Inflammatory macrophage treated with lipopolysaccharide for 1 hour (primary cell): ENCODE data around the gene RNF2.
"Not testable (repeated sequence)": the region's sequence is repeated elsewhere in the genome, so short reads cannot be mapped to it uniquely, and the experiment has no call there.

ENCODE experiments used
- DNase-seq, 2 donors: peaks; one replicate each; pipeline ENCODE4 v3.0.0-alpha.2; 2020 to 2022

Gene RNF2

GRCh38 chr1:185044981-185045813, at the start of gene RNF2:
RNF2 (plus strand) TSS chr1:185045558; CDS start chr1:185087554, 41,996 bp downstream.
- peak; percentile 67 to 74 for DNase-seq

- not testable (repeated sequence) for DNase-seq
Observed at GRCh38 chr1:184999974-185000373, 45.4 kb upstream of the RNF2 start.

GRCh38 chr1:185001312-185001880, 44.0 kb upstream of the RNF2 start:
- not testable (repeated sequence) for DNase-seq

- no peak for DNase-seq
Observed at GRCh38 chr1:185008838-185009237, 36.5 kb upstream of the RNF2 start.

- no peak for DNase-seq
Observed at GRCh38 chr1:185010361-185010760, 35.0 kb upstream of the RNF2 start.

- DNase-seq = peak; percentile 35 to 36
Observed at GRCh38 chr1:185014941-185015340, 30.4 kb upstream of the RNF2 start.

- no peak for DNase-seq
Observed at GRCh38 chr1:185015631-185016030, 29.7 kb upstream of the RNF2 start.

- DNase-seq = peak in 1 of 2 donors; percentile 37
Observed at GRCh38 chr1:185016880-185017279, 28.5 kb upstream of the RNF2 start.

GRCh38 chr1:185017338-185017737, 28.0 kb upstream of the RNF2 start:
- DNase-seq = peak; percentile 79 to 80

- no peak for DNase-seq
Observed at GRCh38 chr1:185017966-185018365, 27.4 kb upstream of the RNF2 start.

- no peak for DNase-seq
Observed at GRCh38 chr1:185027252-185027882, 18.0 kb upstream of the RNF2 start.

- no peak for DNase-seq
Observed at GRCh38 chr1:185033686-185034085, 11.7 kb upstream of the RNF2 start.

GRCh38 chr1:185035258-185035657, 10.1 kb upstream of the RNF2 start:
- no peak for DNase-seq

GRCh38 chr1:185038813-185039376, 6.5 kb upstream of the RNF2 start:
- DNase-seq = no peak

GRCh38 chr1:185039726-185040407, 5.5 kb upstream of the RNF2 start:
- no peak for DNase-seq

- no peak for DNase-seq
Observed at GRCh38 chr1:185040408-185040735, 5.0 kb upstream of the RNF2 start.

GRCh38 chr1:185041742-185042141, 3.6 kb upstream of the RNF2 start:
- no peak for DNase-seq

GRCh38 chr1:185042737-185043136, 2.6 kb upstream of the RNF2 start:
- DNase-seq = peak in 1 of 2 donors; percentile 20

- no peak for DNase-seq
Observed at GRCh38 chr1:185044387-185044786, 971 bp upstream of the RNF2 start.

- DNase-seq = peak; percentile 33
Observed at GRCh38 chr1:185045814-185046492, 595 bp downstream of the RNF2 start.

GRCh38 chr1:185046668-185047067, 1.3 kb downstream of the RNF2 start:
- DNase-seq = no peak

- DNase-seq = no peak
Observed at GRCh38 chr1:185049670-185050069, 4.3 kb downstream of the RNF2 start.
